A549 (cell line): ENCODE results near the gene KCNIP4.

Experiments
- CEBPB ChIP-seq, 2 experiments: fragments of >200 bp in 1 of 2; sonication (Bioruptor Twin) in 1 of 2; formaldehyde crosslinking in 1 of 2; IDR thresholded peaks; 2 replicates each; pipeline ENCODE4 v1.6.1; 2012 to 2016
- CHD2 ChIP-seq: fragments of 150-350 bp; IDR thresholded peaks from 2 replicates; pipeline ENCODE4 v1.6.1; 2014; ENCODE audit warnings: low read length; ENCODE audit not compliant: partially characterized antibody
- CTCF ChIP-seq: fragments of >200 bp; sonication (Bioruptor Twin); formaldehyde crosslinking; IDR thresholded peaks from 3 replicates; pipeline ENCODE4 v1.5.1; 2016
- EP300 ChIP-seq, 2 experiments: fragments of >200 bp; sonication (Bioruptor Twin); formaldehyde crosslinking; IDR thresholded peaks; 2 replicates in 1 of 2; 3 replicates in 1 of 2; pipeline ENCODE4 v1.6.1; 2016 to 2017
- MAX ChIP-seq: IDR thresholded peaks from 2 replicates; pipeline ENCODE4 v1.6.1; 2012
- POLR2A ChIP-seq: IDR thresholded peaks from 2 replicates; pipeline ENCODE4 v1.6.1; 2012; ENCODE audit warnings: mild to moderate bottlenecking, low read length
- RCOR1 ChIP-seq: fragments of 150-350 bp; IDR thresholded peaks from 2 replicates; pipeline ENCODE4 v1.6.1; 2014; ENCODE audit warnings: antibody characterized with exemption, low read length, low read depth
- REST ChIP-seq: fragments of 200-600 bp; sonication (generic); IDR thresholded peaks from 2 replicates; pipeline ENCODE4 v1.6.1; 2016; ENCODE audit warnings: antibody characterized with exemption, mild to moderate bottlenecking, moderate library complexity
- RFX5 ChIP-seq: fragments of 450-650 bp; IDR thresholded peaks from 2 replicates; pipeline ENCODE4 v1.7.1; 2014; ENCODE audit warnings: antibody characterized with exemption, mild to moderate bottlenecking, moderate library complexity
- SMC3 ChIP-seq: fragments of >200 bp; sonication (Bioruptor Twin); formaldehyde crosslinking; IDR thresholded peaks from 3 replicates; pipeline ENCODE4 v1.6.1; 2018; ENCODE audit warnings: inconsistent platforms
- USF2 ChIP-seq: fragments of 450-650 bp; IDR thresholded peaks from 2 replicates; pipeline ENCODE4 v1.6.1; 2014; ENCODE audit warnings: antibody characterized with exemption
- ZC3H11A ChIP-seq: fragments of 450-650 bp; IDR thresholded peaks from 2 replicates; pipeline ENCODE4 v1.6.1; 2014; ENCODE audit warnings: antibody characterized with exemption, mild to moderate bottlenecking
- ZNF302 ChIP-seq: fragments of 250-450 bp; sonication (Bioruptor Pico); IDR thresholded peaks from 2 replicates; pipeline ENCODE4 v1.9.0; 2021; ENCODE audit warnings: inconsistent platforms, mild to moderate bottlenecking, moderate library complexity
- TF ChIP-seq, protein P1 (sequence below): fragments of >200 bp; sonication (Bioruptor Twin); formaldehyde crosslinking; IDR thresholded peaks from 3 replicates; pipeline ENCODE4 v1.6.1; 2016

GRCh38 chr4:20983763-20984575 is 964.6 kb downstream of the KCNIP4 start:
- TF ChIP-seq CTCF = no peak
- no peak for TF ChIP-seq SMC3
- TF ChIP-seq EP300 (IDR thresholded peaks at IDR 0.05) = no peak
- no peak for TF ChIP-seq MAX
- no peak for TF ChIP-seq CHD2
- TF ChIP-seq POLR2A = no peak
- TF ChIP-seq CEBPB (IDR thresholded peaks at IDR 0.05) = no peak
- no peak for TF ChIP-seq REST
- no peak for TF ChIP-seq RCOR1
- TF ChIP-seq ZC3H11A = no peak
- no peak for TF ChIP-seq RFX5
- no peak for TF ChIP-seq USF2
- TF ChIP-seq, protein P1, sequence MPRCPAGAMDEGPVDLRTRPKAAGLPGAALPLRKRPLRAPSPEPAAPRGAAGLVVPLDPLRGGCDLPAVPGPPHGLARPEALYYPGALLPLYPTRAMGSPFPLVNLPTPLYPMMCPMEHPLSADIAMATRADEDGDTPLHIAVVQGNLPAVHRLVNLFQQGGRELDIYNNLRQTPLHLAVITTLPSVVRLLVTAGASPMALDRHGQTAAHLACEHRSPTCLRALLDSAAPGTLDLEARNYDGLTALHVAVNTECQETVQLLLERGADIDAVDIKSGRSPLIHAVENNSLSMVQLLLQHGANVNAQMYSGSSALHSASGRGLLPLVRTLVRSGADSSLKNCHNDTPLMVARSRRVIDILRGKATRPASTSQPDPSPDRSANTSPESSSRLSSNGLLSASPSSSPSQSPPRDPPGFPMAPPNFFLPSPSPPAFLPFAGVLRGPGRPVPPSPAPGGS = no peak
- no peak for TF ChIP-seq ZNF302
